Dendritic cell treated with granulocyte-macrophage colony-stimulating factor and Interleukin-4, amounts not matched to agents 40 ng/mL and 50 ng/mL, for 4 days (primary cell): ENCODE data around the gene NOM1.

Experiments used
- H3K27ac Mint-ChIP-seq: one replicate; pipeline ENCODE4 v1.8.0; 2022; ENCODE audit warnings: mild to moderate bottlenecking, mixed read lengths
- H3K27me3 Mint-ChIP-seq: one replicate; pipeline ENCODE4 v1.8.0; 2022; ENCODE audit warnings: mild to moderate bottlenecking, mixed read lengths
- H3K36me3 Mint-ChIP-seq: one replicate; pipeline ENCODE4 v1.8.0; 2022; ENCODE audit warnings: low read depth, mixed read lengths
- H3K4me1 Mint-ChIP-seq: one replicate; pipeline ENCODE4 v1.8.0; 2022; ENCODE audit warnings: low read depth, mixed read lengths
- H3K4me3 Mint-ChIP-seq: one replicate; pipeline ENCODE4 v1.8.0; 2022; ENCODE audit warnings: mild to moderate bottlenecking, moderate library complexity, mixed read lengths
- H3K9me3 Mint-ChIP-seq: one replicate; pipeline ENCODE4 v1.8.0; 2022; ENCODE audit warnings: mixed read lengths
- intact Hi-C: fragments of 100-400 bp; cut with micrococcal nuclease; formaldehyde crosslinking; loops from one replicate; pipeline ENCODE4 v1.15.0; 2022

Gene NOM1

GRCh38 chr7:156984174-156984891 is 34.8 kb downstream of the NOM1 start:
- H3K4me3 Mint-ChIP-seq, result no peak overlapping the region
- H3K27ac Mint-ChIP-seq, result no peak overlapping the region
- no peaks in the 10 kb centered on the region for H3K4me1 Mint-ChIP-seq
- H3K36me3 Mint-ChIP-seq, result peaks cover 20% of the 10 kb centered on the region
- peaks cover 2% of the 10 kb centered on the region for H3K27me3 Mint-ChIP-seq
- intact Hi-C loops, result no loop called here
- peaks cover 9% of the 10 kb centered on the region for H3K9me3 Mint-ChIP-seq

GRCh38 chr7:156985101-156985992 is 35.8 kb downstream of the NOM1 start:
- H3K4me3 Mint-ChIP-seq, result no peak overlapping the region
- H3K36me3 Mint-ChIP-seq, result peaks cover 13% of the 10 kb centered on the region
- H3K9me3 Mint-ChIP-seq, result no peaks in the 10 kb centered on the region
- H3K27me3 Mint-ChIP-seq, result peaks cover 2% of the 10 kb centered on the region
- no peaks in the 10 kb centered on the region for H3K4me1 Mint-ChIP-seq
- intact Hi-C loops, result no loop called here
- H3K27ac Mint-ChIP-seq, result no peak overlapping the region

- Mint-ChIP-seq H3K9me3 (no peaks in the 10 kb centered on the region), H3K27ac (no peak overlapping the region), H3K4me1 (no peaks in the 10 kb centered on the region), H3K27me3 (peaks cover 6% of the 10 kb centered on the region), H3K4me3 (no peak overlapping the region), H3K36me3 (peaks cover 5% of the 10 kb centered on the region)
- intact Hi-C loops, result no loop called here
Observed at GRCh38 chr7:156986378-156986777, 36.9 kb downstream of the NOM1 start.

GRCh38 chr7:156988343-156989185 is 39.1 kb downstream of the NOM1 start:
- intact Hi-C loops, result no loop called here
- Mint-ChIP-seq H3K4me1 (no peaks in the 10 kb centered on the region), H3K27me3 (peaks cover 19% of the 10 kb centered on the region), H3K9me3 (no peaks in the 10 kb centered on the region), H3K4me3 (no peak overlapping the region), H3K36me3 (no peaks in the 10 kb centered on the region), H3K27ac (no peak overlapping the region)

- intact Hi-C loops, result no loop called here
- Mint-ChIP-seq H3K4me3 (no peak overlapping the region), H3K4me1 (no peaks in the 10 kb centered on the region), H3K9me3 (no peaks in the 10 kb centered on the region), H3K27me3 (peaks cover 33% of the 10 kb centered on the region), H3K27ac (no peak overlapping the region), H3K36me3 (no peaks in the 10 kb centered on the region)
Observed at GRCh38 chr7:156989766-156990535, 40.4 kb downstream of the NOM1 start.

- no peak overlapping the region for H3K27ac Mint-ChIP-seq
- H3K27me3 Mint-ChIP-seq, result peaks cover 62% of the 10 kb centered on the region
- intact Hi-C loops, result no loop called here
- no peaks in the 10 kb centered on the region for H3K4me1 Mint-ChIP-seq
- H3K4me3 Mint-ChIP-seq, result no peak overlapping the region
- no peaks in the 10 kb centered on the region for H3K36me3 Mint-ChIP-seq
- no peaks in the 10 kb centered on the region for H3K9me3 Mint-ChIP-seq
Observed at GRCh38 chr7:156993021-156993924, 43.8 kb downstream of the NOM1 start.

- no peaks in the 10 kb centered on the region for H3K4me1 Mint-ChIP-seq
- H3K27ac Mint-ChIP-seq, result no peak overlapping the region
- H3K9me3 Mint-ChIP-seq, result no peaks in the 10 kb centered on the region
- H3K27me3 Mint-ChIP-seq, result peaks cover 68% of the 10 kb centered on the region
- no peaks in the 10 kb centered on the region for H3K36me3 Mint-ChIP-seq
- intact Hi-C loops, result no loop called here
- no peak overlapping the region for H3K4me3 Mint-ChIP-seq
Observed at GRCh38 chr7:156993925-156994235, 44.4 kb downstream of the NOM1 start.

- Mint-ChIP-seq H3K27ac (no peak overlapping the region), H3K36me3 (no peaks in the 10 kb centered on the region), H3K4me1 (no peaks in the 10 kb centered on the region), H3K27me3 (peaks cover 70% of the 10 kb centered on the region), H3K9me3 (no peaks in the 10 kb centered on the region), H3K4me3 (no peak overlapping the region)
- intact Hi-C loops, result no loop called here
Observed at GRCh38 chr7:156994417-156994816, 44.9 kb downstream of the NOM1 start.

- H3K27ac Mint-ChIP-seq, result no peak overlapping the region
- intact Hi-C loops, result no loop called here
- H3K36me3 Mint-ChIP-seq, result no peaks in the 10 kb centered on the region
- H3K27me3 Mint-ChIP-seq, result peaks cover 90% of the 10 kb centered on the region
- peaks cover 16% of the 10 kb centered on the region for H3K4me1 Mint-ChIP-seq
- H3K4me3 Mint-ChIP-seq, result peak overlapping the region; percentile 68
- no peaks in the 10 kb centered on the region for H3K9me3 Mint-ChIP-seq
Observed at GRCh38 chr7:156998988-156999957, 49.8 kb downstream of the NOM1 start.

- no peaks in the 10 kb centered on the region for H3K9me3 Mint-ChIP-seq
- no peaks in the 10 kb centered on the region for H3K36me3 Mint-ChIP-seq
- intact Hi-C loops, result no loop called here
- H3K4me3 Mint-ChIP-seq, result peak overlapping the region; percentile 70
- peaks cover 90% of the 10 kb centered on the region for H3K27me3 Mint-ChIP-seq
- H3K27ac Mint-ChIP-seq, result no peak overlapping the region
- H3K4me1 Mint-ChIP-seq, result peaks cover 16% of the 10 kb centered on the region
Observed at GRCh38 chr7:156999958-157000726, 50.6 kb downstream of the NOM1 start.
